ENCODE data around the gene RAB8A.
"Not testable (repeated sequence)": the region's sequence is repeated elsewhere in the genome, so short reads cannot be mapped to it uniquely, and the experiment has no call there.

Gene RAB8A

GRCh38 chr19:16078759-16079707 lies 32.7 kb upstream of the RAB8A start:
- DNase-seq (ENCODE audit: low read depth), result peak; percentile 69

- no peak for DNase-seq (ENCODE audit: low read depth)
Observed at GRCh38 chr19:16084067-16084685, 27.5 kb upstream of the RAB8A start.

- DNase-seq (ENCODE audit: low read depth), result no peak
Observed at GRCh38 chr19:16085115-16085514, 26.6 kb upstream of the RAB8A start.

GRCh38 chr19:16087404-16087803 lies 24.3 kb upstream of the RAB8A start:
- not testable (repeated sequence) for DNase-seq (ENCODE audit: low read depth)

- no peak for DNase-seq (ENCODE audit: low read depth)
Observed at GRCh38 chr19:16087940-16088339, 23.7 kb upstream of the RAB8A start.

- DNase-seq (ENCODE audit: low read depth), result no peak
Observed at GRCh38 chr19:16088351-16089009, 23.2 kb upstream of the RAB8A start.

GRCh38 chr19:16089010-16089846 lies 22.5 kb upstream of the RAB8A start:
- no peak for DNase-seq (ENCODE audit: low read depth)

GRCh38 chr19:16091546-16092475 lies 19.9 kb upstream of the RAB8A start:
- DNase-seq (ENCODE audit: low read depth), result no peak

- DNase-seq (ENCODE audit: low read depth), result no peak
Observed at GRCh38 chr19:16094360-16095070, 17.2 kb upstream of the RAB8A start.

GRCh38 chr19:16095071-16095571 lies 16.6 kb upstream of the RAB8A start:
- DNase-seq (ENCODE audit: low read depth), result no peak

- no peak for DNase-seq (ENCODE audit: low read depth)
Observed at GRCh38 chr19:16096280-16096855, 15.3 kb upstream of the RAB8A start.

GRCh38 chr19:16098416-16098768 lies 13.3 kb upstream of the RAB8A start:
- no peak for DNase-seq (ENCODE audit: low read depth)

- DNase-seq (ENCODE audit: low read depth), result no peak
Observed at GRCh38 chr19:16098821-16099220, 12.9 kb upstream of the RAB8A start.

GRCh38 chr19:16099314-16099965 lies 12.2 kb upstream of the RAB8A start:
- DNase-seq (ENCODE audit: low read depth), result not testable (repeated sequence)

GRCh38 chr19:16100524-16100923 lies 11.2 kb upstream of the RAB8A start:
- no peak for DNase-seq (ENCODE audit: low read depth)

- DNase-seq (ENCODE audit: low read depth), result no peak
Observed at GRCh38 chr19:16104722-16105121, 7.0 kb upstream of the RAB8A start.

GRCh38 chr19:16106121-16106520 lies 5.6 kb upstream of the RAB8A start:
- DNase-seq (ENCODE audit: low read depth), result no peak

GRCh38 chr19:16111909-16112752 lies 442 bp downstream of the RAB8A start:
- DNase-seq (ENCODE audit: low read depth), result no peak
